OCI-LY1 (cell line): ENCODE results near the gene CLEC4C.
"Not testable (repeated sequence)": the region's sequence is repeated elsewhere in the genome, so short reads cannot be mapped to it uniquely, and the experiment has no call there.

Source experiments
- H2AFZ ChIP-seq: fragments of 200-600 bp; sonication (generic), shearing (Covaris generic); 2 replicates; pipeline ENCODE4 v1.6.0; 2014; ENCODE audit warnings: antibody characterized with exemption, mild to moderate bottlenecking, low read length
- H3F3A ChIP-seq: fragments of 200-600 bp; sonication (generic), shearing (Covaris generic); 2 replicates; pipeline ENCODE4 v1.6.0; 2014; ENCODE audit warnings: mild to moderate bottlenecking, antibody characterized with exemption, low read length, moderate library complexity; ENCODE audit not compliant: insufficient read depth
- H3K27ac ChIP-seq: fragments of 200-600 bp; sonication (generic); 2 replicates; pipeline ENCODE4 v1.5.1; 2014; ENCODE audit warnings: low read length, mixed run types, mild to moderate bottlenecking, low read depth; ENCODE audit not compliant: poor library complexity, severe bottlenecking
- H3K27me3 ChIP-seq: fragments of 200-600 bp; sonication (generic); 2 replicates; pipeline ENCODE4 v1.6.0; 2014; ENCODE audit warnings: antibody characterized with exemption, mild to moderate bottlenecking, low read length, moderate library complexity; ENCODE audit not compliant: insufficient read depth
- H3K36me3 ChIP-seq: fragments of 200-600 bp; sonication (generic); 2 replicates; pipeline ENCODE4 v1.6.1; 2014; ENCODE audit warnings: mild to moderate bottlenecking, antibody characterized with exemption, low read length, moderate library complexity, mixed read lengths; ENCODE audit not compliant: insufficient read depth
- H3K4me1 ChIP-seq: fragments of 200-600 bp; sonication (generic); 2 replicates; pipeline ENCODE4 v1.5.1; 2014; ENCODE audit warnings: mild to moderate bottlenecking, low read length, moderate library complexity; ENCODE audit not compliant: insufficient read depth, severe bottlenecking
- H3K4me2 ChIP-seq: fragments of 200-600 bp; sonication (generic), shearing (Covaris generic); 2 replicates; pipeline ENCODE4 v1.6.1; 2014; ENCODE audit warnings: low read length
- H3K4me3 ChIP-seq: fragments of 200-600 bp; sonication (generic); 2 replicates; pipeline ENCODE4 v1.5.1; 2014; ENCODE audit warnings: low read length, low read depth, mild to moderate bottlenecking, mixed read lengths; ENCODE audit not compliant: poor library complexity, severe bottlenecking
- H3K79me2 ChIP-seq: fragments of 200-600 bp; shearing (Covaris generic); 2 replicates; pipeline ENCODE4 v1.6.1; 2016; ENCODE audit warnings: mixed run types, low read length, mixed read lengths; ENCODE audit not compliant: insufficient read depth
- H3K9ac ChIP-seq: fragments of 200-600 bp; sonication (generic), shearing (Covaris generic); 2 replicates; pipeline ENCODE4 v1.6.1; 2014; ENCODE audit warnings: mild to moderate bottlenecking, low read length, mixed read lengths
- H3K9me2 ChIP-seq: fragments of 200-600 bp; sonication (generic), shearing (Covaris generic); 2 replicates; pipeline ENCODE4 v1.6.1; 2014; ENCODE audit warnings: low read depth, mild to moderate bottlenecking, low read length, mixed read lengths
- H3K9me3 ChIP-seq: fragments of 200-600 bp; shearing (Covaris generic); 2 replicates; pipeline ENCODE4 v1.6.1; 2014; ENCODE audit warnings: low read length, mixed read lengths
- H4K20me1 ChIP-seq: fragments of 200-600 bp; sonication (generic), shearing (Covaris generic); 2 replicates; pipeline ENCODE4 v1.6.0; 2016; ENCODE audit warnings: mild to moderate bottlenecking, low read length; ENCODE audit not compliant: insufficient read depth
- EZH2 ChIP-seq: fragments of 200-600 bp; sonication (generic), shearing (Covaris generic); IDR thresholded peaks from 2 replicates; pipeline ENCODE4 v1.8.0; 2017; ENCODE audit warnings: borderline replicate concordance, mixed run types, mild to moderate bottlenecking, antibody characterized with exemption, low read length, moderate library complexity, mixed read lengths
- TF ChIP-seq, protein P1 (sequence below): fragments of 200-600 bp; sonication (generic), shearing (Covaris generic); IDR thresholded peaks from 2 replicates; pipeline ENCODE4 v1.5.1; 2017; ENCODE audit warnings: mild to moderate bottlenecking, antibody characterized with exemption, low read length, moderate library complexity, mixed read lengths

The CLEC4C gene

DNA sequence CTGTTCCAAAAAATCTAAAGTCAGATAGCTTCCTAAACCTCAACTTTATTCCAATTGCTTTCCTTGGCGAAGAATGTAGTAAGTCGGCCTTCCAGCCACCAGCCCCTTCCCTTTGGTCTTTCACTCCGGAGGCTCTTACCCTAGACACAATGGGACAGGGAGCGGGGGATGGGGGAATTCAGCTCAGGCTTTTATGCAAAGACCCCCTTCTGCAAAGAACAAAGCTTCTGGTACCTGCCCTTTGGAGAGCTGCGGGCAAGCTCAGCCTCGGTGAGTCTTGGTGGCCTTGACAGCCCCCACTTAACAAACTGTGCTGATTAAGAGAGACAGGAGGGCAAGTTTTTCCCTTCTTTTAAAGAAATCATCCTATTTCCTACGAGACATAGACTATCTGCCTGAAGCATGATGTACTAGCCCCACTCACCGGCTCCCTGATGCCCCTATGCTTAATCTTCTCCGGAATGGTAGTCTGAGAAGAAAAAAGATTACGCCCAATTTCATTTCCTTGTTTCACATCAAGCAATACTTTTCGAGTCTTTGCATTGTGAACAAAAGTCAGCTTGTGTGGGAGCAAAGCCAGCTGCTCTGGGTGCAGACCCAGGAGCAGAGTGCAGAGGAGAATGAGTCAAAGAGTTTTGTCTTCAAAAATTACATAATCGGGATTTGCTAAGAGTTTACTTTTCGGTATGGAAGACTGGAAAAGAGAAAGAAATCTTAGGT, 40.6 kb upstream of the CLEC4C start:
- H3K36me3 ChIP-seq: no peaks in the 10 kb centered on the region
- no peak overlapping the region for H3K9ac ChIP-seq
- H3K27ac ChIP-seq: no peak overlapping the region
- H4K20me1 ChIP-seq: no peaks in the 10 kb centered on the region
- H3F3A ChIP-seq: no peaks in the 10 kb centered on the region
- no peaks in the 10 kb centered on the region for H3K79me2 ChIP-seq
- H2AFZ ChIP-seq: no peak overlapping the region
- no peaks in the 10 kb centered on the region for H3K9me2 ChIP-seq
- TF ChIP-seq EZH2: no peak
- TF ChIP-seq, protein P1, sequence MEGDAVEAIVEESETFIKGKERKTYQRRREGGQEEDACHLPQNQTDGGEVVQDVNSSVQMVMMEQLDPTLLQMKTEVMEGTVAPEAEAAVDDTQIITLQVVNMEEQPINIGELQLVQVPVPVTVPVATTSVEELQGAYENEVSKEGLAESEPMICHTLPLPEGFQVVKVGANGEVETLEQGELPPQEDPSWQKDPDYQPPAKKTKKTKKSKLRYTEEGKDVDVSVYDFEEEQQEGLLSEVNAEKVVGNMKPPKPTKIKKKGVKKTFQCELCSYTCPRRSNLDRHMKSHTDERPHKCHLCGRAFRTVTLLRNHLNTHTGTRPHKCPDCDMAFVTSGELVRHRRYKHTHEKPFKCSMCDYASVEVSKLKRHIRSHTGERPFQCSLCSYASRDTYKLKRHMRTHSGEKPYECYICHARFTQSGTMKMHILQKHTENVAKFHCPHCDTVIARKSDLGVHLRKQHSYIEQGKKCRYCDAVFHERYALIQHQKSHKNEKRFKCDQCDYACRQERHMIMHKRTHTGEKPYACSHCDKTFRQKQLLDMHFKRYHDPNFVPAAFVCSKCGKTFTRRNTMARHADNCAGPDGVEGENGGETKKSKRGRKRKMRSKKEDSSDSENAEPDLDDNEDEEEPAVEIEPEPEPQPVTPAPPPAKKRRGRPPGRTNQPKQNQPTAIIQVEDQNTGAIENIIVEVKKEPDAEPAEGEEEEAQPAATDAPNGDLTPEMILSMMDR: no peak
- no peaks in the 10 kb centered on the region for H3K27me3 ChIP-seq
- no peak overlapping the region for H3K4me3 ChIP-seq
- H3K4me1 ChIP-seq: no peaks in the 10 kb centered on the region
- H3K4me2 ChIP-seq: no peak overlapping the region
- no peaks in the 10 kb centered on the region for H3K9me3 ChIP-seq

DNA sequence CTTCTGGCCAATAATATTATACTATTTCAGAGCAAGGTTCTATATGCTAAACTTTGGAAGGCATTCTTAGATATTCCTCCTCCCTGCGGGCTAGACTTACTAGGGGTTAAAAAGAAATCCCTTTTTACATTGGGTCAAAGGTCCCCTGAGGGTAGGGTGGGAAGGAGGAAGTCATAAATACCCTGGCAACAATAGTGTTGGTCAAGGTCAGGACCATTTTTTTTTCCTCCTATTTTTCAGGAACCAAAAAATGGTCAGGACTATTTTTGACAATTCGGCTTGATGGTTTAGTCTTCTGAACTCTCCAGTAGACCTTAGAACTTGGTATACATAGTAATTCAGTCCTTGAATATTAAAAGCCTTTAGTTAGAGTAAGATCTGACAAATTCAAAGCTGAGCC, 37.5 kb upstream of the CLEC4C start:
- H2AFZ ChIP-seq: no peak overlapping the region
- no peak overlapping the region for H3K9ac ChIP-seq

DNA sequence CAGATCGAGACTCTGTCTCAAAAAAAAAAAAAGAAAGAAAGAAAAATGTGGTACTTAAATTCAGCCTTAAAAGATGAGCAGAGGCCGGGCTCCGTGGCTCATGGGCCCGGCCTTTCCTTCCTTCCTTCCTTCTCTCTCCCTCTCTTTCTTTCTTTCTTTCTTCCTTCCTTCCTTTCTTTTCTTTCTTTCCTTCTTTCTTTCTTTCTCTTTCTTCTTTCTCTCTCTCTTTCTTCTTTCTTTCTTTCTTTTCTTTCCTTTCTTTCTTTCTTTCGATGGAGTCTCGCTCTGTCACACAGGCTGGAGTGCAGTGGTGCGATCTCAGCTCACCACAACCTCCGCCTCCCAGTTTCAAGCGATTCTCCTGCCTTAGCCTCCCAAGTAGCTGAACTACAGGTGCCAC, 36.3 kb upstream of the CLEC4C start:
- not testable (repeated sequence) for H3K4me3 ChIP-seq, H3F3A ChIP-seq, H3K36me3 ChIP-seq, H3K9me2 ChIP-seq, H3K79me2 ChIP-seq, H3K9me3 ChIP-seq, H3K9ac ChIP-seq, H3K4me2 ChIP-seq, H3K27me3 ChIP-seq, H2AFZ ChIP-seq, H3K4me1 ChIP-seq, H3K27ac ChIP-seq, H4K20me1 ChIP-seq

More for the DNA sequence above, 37.5 kb upstream of the CLEC4C start:
- no peak overlapping the region for H3K4me2 ChIP-seq
- H3K9me2 ChIP-seq: no peaks in the 10 kb centered on the region
- H3K4me1 ChIP-seq: no peaks in the 10 kb centered on the region
- TF ChIP-seq, protein P1: no peak
- TF ChIP-seq EZH2: no peak
- no peaks in the 10 kb centered on the region for H3K9me3 ChIP-seq
- no peaks in the 10 kb centered on the region for H3F3A ChIP-seq
- H3K36me3 ChIP-seq: no peaks in the 10 kb centered on the region
- no peaks in the 10 kb centered on the region for H4K20me1 ChIP-seq
- H3K27ac ChIP-seq: no peak overlapping the region
- no peaks in the 10 kb centered on the region for H3K27me3 ChIP-seq
- no peaks in the 10 kb centered on the region for H3K79me2 ChIP-seq
- H3K4me3 ChIP-seq: no peak overlapping the region

DNA sequence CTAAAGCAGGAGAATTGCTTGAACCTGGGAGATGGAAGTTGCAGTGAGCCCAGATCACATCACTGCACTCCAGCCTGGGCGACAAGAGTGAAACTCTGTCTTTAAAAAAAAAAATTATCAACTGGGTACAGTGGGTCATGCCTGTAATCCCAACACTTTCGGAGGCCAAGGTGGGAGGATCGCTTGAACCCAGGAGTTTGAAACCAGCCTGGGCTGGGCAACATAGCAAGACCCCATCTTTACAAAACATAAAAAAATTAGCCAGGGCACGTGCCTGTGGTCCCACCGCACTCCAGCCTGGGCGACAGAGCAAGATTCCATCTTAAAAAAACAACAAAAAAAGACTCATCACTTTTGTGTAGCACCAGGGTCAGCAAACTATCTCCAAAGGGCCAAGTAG, 34.9 kb upstream of the CLEC4C start:
- H3K9me3 ChIP-seq: no peaks in the 10 kb centered on the region
- H4K20me1 ChIP-seq: no peaks in the 10 kb centered on the region
- no peak overlapping the region for H2AFZ ChIP-seq
- no peak overlapping the region for H3K4me2 ChIP-seq
- H3K4me1 ChIP-seq: no peaks in the 10 kb centered on the region
- H3K27me3 ChIP-seq: no peaks in the 10 kb centered on the region
- H3F3A ChIP-seq: no peaks in the 10 kb centered on the region
- no peaks in the 10 kb centered on the region for H3K9me2 ChIP-seq
- no peak overlapping the region for H3K9ac ChIP-seq
- H3K4me3 ChIP-seq: no peak overlapping the region
- no peaks in the 10 kb centered on the region for H3K36me3 ChIP-seq
- no peaks in the 10 kb centered on the region for H3K79me2 ChIP-seq
- no peak overlapping the region for H3K27ac ChIP-seq
- TF ChIP-seq, protein P1: no peak
- no peak for TF ChIP-seq EZH2
